H1 (cell line): ENCODE measurements around the gene OXNAD1. TPM values are rescaled to one million over a fixed set of nuclear protein-coding genes. Genes with fewer than 3 reads are reported as not detected.

Experiments used
- CTCF ChIA-PET: fragments of 300-600 bp; sonication (Branson Sonifier 250); formaldehyde crosslinking; loops from one replicate; lab custom pipeline; 2021; ENCODE audit not compliant: partially characterized antibody; lab: Charles Lee
- POLR2A ChIA-PET: fragments of 300-600 bp; sonication (Branson Sonifier 250); formaldehyde crosslinking; loops from one replicate; lab custom pipeline; 2021; ENCODE audit warnings: inconsistent platforms; ENCODE audit not compliant: partially characterized antibody; lab: Charles Lee
- DNase-seq, 2 experiments: peaks; one replicate each; pipeline versions ENCODE4 v3.0.0 to v3.0.0-alpha.2; 2010 to 2022; ENCODE audit warnings: low spot score in 2 of 2, low read depth in 1 of 2, mixed read lengths in 1 of 2
- FAIRE-seq: peaks from 2 replicates; lab custom pipeline; 2011; peaks lifted over from hg19 to GRCh38; lab: Jason Lieb, UNC
- H2AFZ ChIP-seq: 2 replicates; pipeline ENCODE4 v1.8.1; 2012; ENCODE audit warnings: low read length, inconsistent platforms
- H2AK5ac ChIP-seq: 2 replicates; pipeline ENCODE4 v1.6.1; 2013; ENCODE audit warnings: low read depth, low read length
- H2BK120ac ChIP-seq: replicated peaks from 2 replicates; pipeline ENCODE3; 2013; ENCODE audit warnings: low read depth, low read length, inconsistent platforms
- H2BK12ac ChIP-seq: 2 replicates; pipeline ENCODE4 v1.6.1; 2013; ENCODE audit warnings: low read depth, low read length
- H2BK15ac ChIP-seq: 2 replicates; pipeline ENCODE4 v1.6.1; 2013; ENCODE audit warnings: low read length
- H2BK20ac ChIP-seq: 2 replicates; pipeline ENCODE4 v1.6.1; 2013; ENCODE audit warnings: low read length
- H2BK5ac ChIP-seq: 2 replicates; pipeline ENCODE4 v1.6.1; 2013; ENCODE audit warnings: low read depth, low read length
- H3K14ac ChIP-seq: 2 replicates; pipeline ENCODE4 v1.6.1; 2013; ENCODE audit warnings: inconsistent platforms; ENCODE audit not compliant: insufficient read length
- H3K18ac ChIP-seq: 2 replicates; pipeline ENCODE4 v1.6.1; 2013; ENCODE audit warnings: low read length; ENCODE audit errors: extremely low read depth
- H3K23ac ChIP-seq: 2 replicates; pipeline ENCODE4 v1.6.1; 2013; ENCODE audit warnings: inconsistent platforms; ENCODE audit not compliant: insufficient read length
- H3K23me2 ChIP-seq: 2 replicates; pipeline ENCODE4 v1.6.1; 2013; ENCODE audit warnings: low read depth, low read length
- H3K27ac ChIP-seq: 2 replicates; pipeline ENCODE4 v1.6.1; 2011; ENCODE audit warnings: low read depth, low read length, inconsistent platforms
- H3K27me3 ChIP-seq, 4 experiments: replicated peaks in 1 of 4; 1 replicate in 1 of 4; 2 replicates in 3 of 4; pipeline versions ENCODE4 v1.6.1 to v1.8.1; 2011 to 2013; ENCODE audit warnings: low read length in 3 of 4, mild to moderate bottlenecking in 3 of 4, inconsistent platforms in 2 of 4, mixed read lengths in 2 of 4, moderate library complexity in 1 of 4; ENCODE audit not compliant: control insufficient read depth in 3 of 4, insufficient read depth in 3 of 4; ENCODE audit errors: extremely low read depth in 1 of 4
- H3K36me3 ChIP-seq, 4 experiments: 2 replicates each; pipeline versions ENCODE4 v1.6.1 to v1.8.1; 2011 to 2013; ENCODE audit warnings: mild to moderate bottlenecking in 4 of 4, low read length in 3 of 4, moderate library complexity in 2 of 4, control low read depth in 1 of 4, inconsistent platforms in 1 of 4; ENCODE audit not compliant: insufficient read depth in 4 of 4, control insufficient read depth in 2 of 4
- H3K4ac ChIP-seq: replicated peaks from 2 replicates; pipeline ENCODE3; 2013; ENCODE audit warnings: low read length, low read depth, mixed read lengths, inconsistent platforms; ENCODE audit not compliant: insufficient read length
- H3K4me1 ChIP-seq, 4 experiments: replicated peaks in 1 of 4; 1 replicate in 1 of 4; 2 replicates in 3 of 4; pipeline versions ENCODE4 v1.6.1 to v1.8.1; 2011 to 2013; ENCODE audit warnings: low read length in 3 of 4, inconsistent platforms in 2 of 4, mixed read lengths in 1 of 4; ENCODE audit not compliant: insufficient read depth in 4 of 4, control insufficient read depth in 3 of 4
- H3K4me2 ChIP-seq, 2 experiments: 2 replicates each; pipeline versions ENCODE4 v1.6.1 to v1.8.1; 2011 to 2013; ENCODE audit warnings: low read depth in 2 of 2, low read length in 2 of 2, control low read depth in 1 of 2, inconsistent platforms in 1 of 2, mild to moderate bottlenecking in 1 of 2; ENCODE audit not compliant: insufficient read depth in 1 of 2
- H3K4me3 ChIP-seq, 4 experiments: fragments of 200-600, 300-600 bp in 1 of 4; sonication (generic), shearing (Covaris generic), sonication (Bioruptor Twin) in 1 of 4; 2 replicates each; pipeline versions ENCODE4 v1.5.1 to v1.8.1; 2011 to 2016; ENCODE audit warnings: low read length in 4 of 4, low read depth in 3 of 4, control low read depth in 2 of 4, inconsistent platforms in 2 of 4, mild to moderate bottlenecking in 2 of 4, mixed read lengths in 1 of 4, moderate library complexity in 1 of 4; ENCODE audit not compliant: insufficient read depth in 2 of 4; ENCODE audit errors: extremely low read depth in 1 of 4
- H3K56ac ChIP-seq: replicated peaks from 2 replicates; pipeline ENCODE3; 2013; ENCODE audit warnings: low read depth, mild to moderate bottlenecking, mixed read lengths, low read length, inconsistent platforms; ENCODE audit not compliant: insufficient read length
- H3K79me1 ChIP-seq: 2 replicates; pipeline ENCODE4 v1.6.1; 2013; ENCODE audit warnings: low read depth, low read length, control low read depth
- H3K79me2 ChIP-seq, 2 experiments: 2 replicates each; pipeline versions ENCODE4 v1.6.1 to v1.8.1; 2012 to 2013; ENCODE audit warnings: low read length in 2 of 2, mild to moderate bottlenecking in 2 of 2, inconsistent platforms in 1 of 2; ENCODE audit not compliant: insufficient read depth in 2 of 2, control insufficient read depth in 1 of 2
- H3K9ac ChIP-seq, 4 experiments: replicated peaks in 1 of 4; 1 replicate in 1 of 4; 2 replicates in 3 of 4; pipeline versions ENCODE4 v1.6.1 to v1.8.1; 2011 to 2013; ENCODE audit warnings: low read depth in 3 of 4, low read length in 3 of 4, control low read depth in 2 of 4, mild to moderate bottlenecking in 2 of 4, moderate library complexity in 2 of 4, inconsistent platforms in 1 of 4; ENCODE audit errors: extremely low read depth in 1 of 4
- H3K9me3 ChIP-seq, 2 experiments: 2 replicates each; pipeline versions ENCODE4 v1.6.1 to v1.8.1; 2012 to 2013; ENCODE audit warnings: mild to moderate bottlenecking in 2 of 2, moderate library complexity in 2 of 2, control low read depth in 1 of 2, inconsistent platforms in 1 of 2, low read depth in 1 of 2, low read length in 1 of 2, mixed read lengths in 1 of 2; ENCODE audit not compliant: insufficient read depth in 2 of 2
- H4K20me1 ChIP-seq, 2 experiments: replicated peaks in 1 of 2; 2 replicates each; pipeline versions ENCODE3 to v1.8.1; 2011 to 2013; ENCODE audit warnings: inconsistent platforms in 2 of 2, low read length in 2 of 2, mild to moderate bottlenecking in 1 of 2; ENCODE audit not compliant: insufficient read depth in 2 of 2, control insufficient read depth in 1 of 2
- H4K5ac ChIP-seq: 2 replicates; pipeline ENCODE4 v1.6.1; 2013; ENCODE audit warnings: low read length, low read depth, mixed read lengths, inconsistent platforms; ENCODE audit not compliant: insufficient read length
- H4K8ac ChIP-seq: 2 replicates; pipeline ENCODE4 v1.8.0; 2013; ENCODE audit warnings: mild to moderate bottlenecking, moderate library complexity, low read length, inconsistent platforms; ENCODE audit not compliant: insufficient read depth; ENCODE audit errors: extremely low read depth
- H4K91ac ChIP-seq: replicated peaks from 2 replicates; pipeline ENCODE3; 2013; ENCODE audit warnings: low read length, mixed read lengths, inconsistent platforms; ENCODE audit not compliant: insufficient read length
- CTCF ChIP-seq, 3 experiments: IDR thresholded peaks; 1 replicate in 2 of 3; 2 replicates in 1 of 3; pipeline versions ENCODE4 v1.5.1 to v1.6.1; 2011; ENCODE audit warnings: low read length in 3 of 3, mild to moderate bottlenecking in 3 of 3, inconsistent platforms in 2 of 3, low read depth in 1 of 3, moderate library complexity in 1 of 3; ENCODE audit not compliant: insufficient read depth in 1 of 3; ENCODE audit errors: control extremely low read depth in 1 of 3
- RAD21 ChIP-seq, 2 experiments: IDR thresholded peaks in 1 of 2; conservative IDR thresholded peaks in 1 of 2; 2 replicates each; pipeline ENCODE4 v1.6.1; 2011; ENCODE audit warnings: low read depth in 2 of 2, low read length in 2 of 2, improper control_type of control experiment in 1 of 2, inconsistent platforms in 1 of 2, mild to moderate bottlenecking in 1 of 2, moderate library complexity in 1 of 2
- ZNF274 ChIP-seq: IDR thresholded peaks from 2 replicates; pipeline ENCODE4 v1.7.0; 2012; ENCODE audit warnings: low read length, borderline replicate concordance; ENCODE audit errors: extremely low read depth
- WGBS, 2 experiments: shearing (Covaris generic) in 1 of 2; methylation state at CpG; one replicate each; pipeline versions ENCODE4 v1.1.6 to v1.1.7; 2013 to 2015; ENCODE audit warnings: low lambda C conversion rate in 2 of 2, mixed read lengths in 2 of 2, inconsistent platforms in 1 of 2, low coverage in 1 of 2, missing lambda C conversion rate in 1 of 2; ENCODE audit not compliant: insufficient replicate concordance in 2 of 2, insufficient coverage in 1 of 2, insufficient read length in 1 of 2; ENCODE audit errors: extremely low coverage in 1 of 2, missing lambda C conversion rate in 1 of 2; 5-methylcytosine and 5-hydroxymethylcytosine counted together
- polyA plus RNA-seq, 7 experiments: library from polyadenylated mRNA; depleted of rRNA in 3 of 7; stranded (reverse) in 5 of 7; unstranded in 2 of 7; fragments of >200 nt in 5 of 7; fragments of 200-250 nt in 2 of 7; gene quantifications; 1 replicate in 5 of 7; 2 replicates in 1 of 7; 4 replicates in 1 of 7; pipeline versions ENCODE4 v1.2.1 to v1.2.3, GENCODE V29; 2011 to 2013; ENCODE audit warnings: missing spikeins in 2 of 7, mixed read lengths in 2 of 7
- total RNA-seq: library from RNA; stranded (reverse); fragmentation: NEBNext Ultra II Directional; extraction: Animal tissue kit (Norgen Biotek cat#: 25700); gene quantifications from 2 replicates; pipeline ENCODE4 v1.2.1, GENCODE V29; 2021

The OXNAD1 gene
- total and polyA plus RNA-seq, 2 of the 8 experiments (the other 6 are each of a cell fraction or from before 2014, with no cell fraction given) = 14.9 to 24.8 TPM

- Histone ChIP-seq H3K9me3 (no peaks in the 10 kb centered on the region), H3K36me3 (no peaks in the 10 kb centered on the region), H4K5ac (no peak overlapping the region), H2BK5ac (no peak overlapping the region), H4K8ac (no peak overlapping the region; the same call in 1 of the 2 replicates), H2BK120ac (no peak overlapping the region), H2AFZ (peak overlapping the region; percentile 87), H3K4me3 (no peak overlapping the region), H3K9ac (no peak overlapping the region), H3K27me3 (no peaks in the 10 kb centered on the region), H3K4ac (no peak overlapping the region), H3K79me2 (no peaks in the 10 kb centered on the region), H3K23me2 (no peaks in the 10 kb centered on the region), H3K79me1 (no peaks in the 10 kb centered on the region), H3K23ac (no peak overlapping the region), H4K91ac (no peak overlapping the region), H3K4me1 (0 out of 7 replicates have a peak, but pooled peaks cover 0 to 4% (median 0%) of the 10 kb centered on the region in 4 experiments), H3K4me2 (no peak overlapping the region), H2BK15ac (peak overlapping the region; percentile 89; the same call in 1 of the 2 replicates), H4K20me1 (no peaks in the 10 kb centered on the region), H3K18ac (no peak overlapping the region), H2BK20ac (no peak overlapping the region), H3K27ac (no peak overlapping the region), H3K56ac (no peak overlapping the region), H2AK5ac (no peak overlapping the region), H2BK12ac (no peak overlapping the region), H3K14ac (no peak overlapping the region)
- no peak for TF ChIP-seq ZNF274
- peak; percentile 77 to 93 (median 93) for TF ChIP-seq CTCF (IDR thresholded peaks at IDR 0.05; ENCODE audit: control extremely low read depth in 1 of 3, insufficient read depth in 1 of 3, low read depth in 1 of 3, low read length in 3 of 3)
- TF ChIP-seq RAD21 (IDR thresholded peaks at IDR 0.05 in 1 of 2, conservative IDR thresholded peaks at IDR 0.05 in 1 of 2; ENCODE audit: low read depth in 2 of 2, low read length in 2 of 2) = peak; percentile 95
- ChIA-PET CTCF (interaction anchor here (0.6 to 2.5 kb wide), 29 partner anchors 8 to 1097 kb away, joined by 3 to 50 read pairs (median 4); partner anchors contain the start of genes DPH3 and GALNT15), POLR2A (interaction anchor here (1.0 kb wide), 1 partner anchor 10 kb away, joined by 3 read pairs; no protein-coding TSS in a partner anchor)
- DNase-seq = peak; percentile 49 to 81
- FAIRE-seq = peak; percentile 78
- 46% methylated on average over 17 of the region's 17 CpGs; no CpG with 5 or more reads in 1 of the 2 experiments for WGBS, 2 experiments
Observed at GRCh38 chr3:16247282-16248061, 17.5 kb upstream of the OXNAD1 start.
